Activated CD4-positive, alpha-beta T cell treated with anti-CD3 and anti-CD28 coated beads for 48 hours (primary cell): ENCODE measurements around the gene FALEC.

Experiments
- DNase-seq: peaks from one replicate; pipeline ENCODE4 v3.0.0-alpha.2; 2020

The FALEC gene

DNA sequence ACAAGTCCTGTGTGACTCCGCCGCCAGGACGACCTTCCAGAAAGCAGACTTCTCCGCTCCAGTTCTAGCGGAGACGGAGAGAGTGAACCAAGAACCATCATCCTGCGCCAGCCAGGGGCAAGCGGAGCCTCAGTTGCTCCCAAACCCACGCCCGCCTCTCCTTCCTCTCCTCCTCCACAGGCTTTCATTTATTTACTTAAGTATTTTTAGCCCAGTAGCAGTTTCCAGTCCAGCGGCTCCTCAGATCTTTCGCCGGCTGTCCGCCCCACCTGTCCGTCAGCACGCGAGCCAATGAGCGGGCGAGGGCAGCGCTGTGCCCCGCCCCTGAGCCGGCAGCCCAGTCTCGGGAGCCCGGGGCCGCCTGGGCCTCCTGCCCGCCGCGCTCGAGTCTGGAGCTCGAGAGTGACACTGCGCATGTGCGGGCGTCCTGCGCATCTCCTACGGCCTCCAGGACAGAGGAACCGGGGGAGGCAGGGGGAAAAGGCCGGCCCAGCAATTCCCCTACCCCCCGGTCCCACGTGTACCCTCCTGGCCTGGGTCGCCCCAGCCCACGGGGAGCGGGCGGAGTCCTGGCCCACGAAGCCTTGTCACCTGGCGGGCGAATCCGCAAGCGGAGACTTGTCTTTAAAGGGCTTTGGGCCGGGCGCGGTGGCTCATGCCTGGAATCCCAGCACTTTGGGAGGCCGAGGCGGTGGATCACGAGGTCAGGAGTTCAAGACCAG, at the start of gene FALEC:
FALEC (plus strand) TSS at position 425 of the 722 bp plus-strand sequence.
- peak; percentile 93 for DNase-seq

DNA sequence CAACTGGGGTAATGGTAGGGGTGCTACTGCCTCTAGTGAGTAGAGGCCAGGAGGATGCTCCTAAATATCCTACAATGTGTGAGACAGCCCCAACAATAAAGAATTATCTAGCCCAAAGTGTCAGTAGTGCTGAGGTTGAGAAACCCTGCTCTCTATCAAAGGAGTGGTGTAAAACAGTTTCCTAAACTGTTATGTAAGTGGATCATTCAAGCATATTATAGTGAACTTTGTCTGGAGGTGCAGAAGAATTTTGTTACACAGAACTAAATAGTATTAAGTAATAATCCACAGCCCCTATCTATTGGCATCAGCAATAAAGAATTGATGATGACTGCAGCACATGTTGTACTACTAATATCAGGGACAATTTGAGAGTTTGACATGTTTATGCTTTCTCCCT, 48.6 kb upstream of the FALEC start:
- DNase-seq = no peak

DNA sequence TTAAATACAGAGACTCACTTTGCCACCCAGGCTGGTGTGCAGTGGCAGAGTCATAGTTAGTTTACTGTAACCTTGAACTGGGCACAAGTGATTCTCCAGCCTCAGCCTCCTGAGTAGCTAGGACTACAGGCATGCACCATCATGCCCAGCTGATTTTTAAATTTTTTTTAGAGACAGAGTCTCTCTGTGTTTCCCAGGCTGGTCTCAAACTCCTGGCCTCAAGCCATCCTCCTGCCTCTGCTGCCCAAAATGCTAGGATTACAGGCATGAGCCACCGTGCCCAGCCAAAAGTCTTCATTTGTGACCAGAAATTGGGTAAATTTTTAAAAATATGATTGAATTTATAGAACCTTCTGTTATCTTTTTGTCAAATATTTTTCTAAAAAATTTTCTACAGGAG, 46.3 kb upstream of the FALEC start:
- no peak for DNase-seq

DNA sequence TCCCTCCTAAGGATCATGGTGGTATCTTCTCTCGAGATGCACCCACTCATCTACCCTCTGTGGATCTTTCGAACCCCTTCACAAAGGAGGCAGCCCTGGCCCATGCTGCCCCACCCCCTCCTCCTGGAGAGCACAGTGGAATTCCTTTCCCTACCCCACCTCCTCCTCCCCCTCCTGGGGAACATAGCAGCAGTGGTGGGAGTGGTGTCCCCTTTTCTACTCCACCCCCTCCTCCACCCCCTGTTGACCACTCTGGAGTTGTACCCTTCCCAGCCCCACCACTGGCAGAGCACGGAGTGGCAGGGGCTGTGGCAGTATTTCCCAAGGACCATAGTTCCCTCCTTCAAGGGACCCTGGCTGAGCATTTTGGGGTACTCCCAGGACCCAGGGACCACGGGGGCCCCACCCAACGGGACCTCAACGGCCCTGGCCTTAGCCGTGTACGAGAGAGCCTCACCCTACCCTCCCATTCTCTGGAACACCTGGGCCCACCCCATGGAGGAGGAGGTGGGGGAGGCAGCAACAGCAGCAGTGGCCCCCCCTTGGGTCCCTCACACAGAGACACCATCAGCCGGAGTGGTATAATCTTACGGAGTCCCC, 42.9 kb upstream of the FALEC start:
- no peak for DNase-seq

DNA sequence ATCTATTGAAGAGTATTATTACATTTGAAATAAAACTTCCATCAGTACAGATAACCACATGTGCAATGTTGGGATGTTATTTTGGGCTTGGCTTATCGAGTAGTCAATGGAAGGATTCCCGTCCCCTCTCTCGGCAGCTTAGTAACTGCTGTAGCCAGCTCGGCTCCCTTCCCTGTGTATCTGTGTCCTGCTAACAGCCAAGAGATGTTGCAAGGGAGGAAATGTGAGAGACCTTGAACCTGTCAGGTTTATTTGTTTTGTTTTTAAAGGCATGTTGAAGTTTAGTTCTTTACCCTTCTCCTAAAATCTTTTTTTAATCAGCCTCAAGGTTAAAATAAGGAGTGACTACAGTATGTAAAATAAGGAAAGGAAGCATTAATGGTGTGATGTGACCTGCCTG, 41.9 kb upstream of the FALEC start:
- no peak for DNase-seq

DNA sequence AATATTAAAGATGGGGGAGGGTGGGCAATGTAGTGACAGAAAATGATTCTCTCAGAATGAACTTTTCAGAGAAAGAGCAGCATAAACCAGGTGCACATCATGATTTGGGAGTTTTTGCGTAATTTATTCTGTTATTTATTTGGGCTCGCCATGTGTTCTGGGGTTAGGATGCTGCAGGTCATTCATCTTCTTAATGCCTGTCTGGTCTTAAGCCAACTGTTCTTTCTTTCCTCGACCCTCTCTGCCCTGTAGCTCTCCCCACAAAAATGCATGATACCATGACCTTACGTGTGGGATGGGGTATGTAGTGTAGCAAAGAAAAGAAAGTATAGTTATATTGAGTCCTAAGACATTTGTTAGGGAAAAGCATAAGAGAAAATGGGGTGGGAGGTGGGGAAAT, 40.7 kb upstream of the FALEC start:
- no peak for DNase-seq

DNA sequence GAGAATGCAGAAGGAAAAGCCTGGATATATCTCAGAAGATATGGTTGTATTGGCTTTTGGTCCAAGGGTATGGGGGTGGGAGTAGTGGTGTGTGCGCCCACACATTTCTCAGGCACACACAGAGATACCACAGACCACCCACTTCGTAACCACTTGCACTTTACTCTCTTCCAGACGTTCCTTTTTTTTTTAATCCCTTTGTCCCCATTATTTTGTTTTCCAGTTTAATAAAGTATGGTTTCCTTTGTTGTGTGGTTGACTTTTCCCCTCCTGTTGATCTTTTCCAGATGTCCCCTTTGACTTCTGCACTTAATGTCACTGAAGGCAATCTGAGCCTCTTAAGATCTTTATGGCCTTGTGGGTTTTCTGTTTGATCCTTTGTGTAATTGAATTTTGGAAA, 38.8 kb upstream of the FALEC start:
- no peak for DNase-seq

DNA sequence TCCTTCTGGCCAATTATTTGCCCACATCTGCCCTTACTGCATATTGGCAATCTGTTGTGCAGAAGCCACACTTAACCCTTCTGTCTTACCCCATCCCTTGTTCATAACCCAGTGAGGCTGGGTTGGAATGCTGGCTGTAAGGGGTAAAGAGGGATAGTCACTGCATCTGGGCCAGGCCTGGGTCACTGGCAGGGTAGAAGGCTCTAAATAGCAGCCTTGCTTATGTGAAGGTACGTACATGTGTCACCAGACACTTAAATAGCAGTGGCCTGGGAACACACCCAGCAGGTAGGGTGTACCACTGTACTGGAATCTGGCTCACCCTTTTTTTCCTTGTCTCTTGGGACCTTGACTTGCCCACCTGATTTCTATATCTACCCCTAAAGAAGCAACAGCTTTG, 38.2 kb upstream of the FALEC start:
- no peak for DNase-seq

DNA sequence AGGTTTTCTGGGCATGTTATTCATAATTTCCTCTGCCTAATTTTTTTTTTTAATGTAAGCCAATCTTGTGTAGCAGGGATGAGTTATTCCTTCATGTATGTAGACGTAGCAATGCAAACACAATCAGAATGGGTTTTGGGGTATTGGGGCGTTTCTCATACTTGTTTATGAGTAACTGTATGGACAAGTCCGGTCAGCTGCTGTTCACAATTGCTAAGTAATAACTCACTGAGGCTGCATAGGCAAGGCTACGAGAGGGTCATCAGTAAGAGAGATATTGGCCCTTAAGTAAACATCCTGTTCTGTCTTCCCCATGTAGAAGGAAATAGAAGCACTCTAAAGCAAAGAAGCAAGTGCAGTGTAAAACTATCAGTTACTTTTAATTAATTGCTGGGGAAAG, 37.8 kb upstream of the FALEC start:
- no peak for DNase-seq

DNA sequence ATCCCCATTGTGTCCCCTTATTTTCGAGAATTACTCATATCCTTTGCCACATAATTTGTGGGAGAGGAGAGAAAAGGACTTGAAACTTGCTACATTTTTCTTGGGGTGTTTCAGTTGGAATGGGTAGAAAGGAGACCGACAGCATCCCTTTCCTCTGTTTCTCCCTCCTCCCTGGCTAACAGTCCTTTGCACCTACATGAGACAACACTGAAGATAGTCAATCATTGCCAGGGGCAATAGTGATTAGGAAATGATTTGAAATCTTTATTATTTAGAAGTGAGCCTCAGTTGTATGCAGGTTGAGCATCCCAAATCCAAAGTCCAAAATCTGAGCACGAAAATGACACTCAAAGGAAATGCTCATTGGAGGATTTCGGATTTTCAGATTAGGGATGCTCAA, 36.2 kb upstream of the FALEC start:
- no peak for DNase-seq

DNA sequence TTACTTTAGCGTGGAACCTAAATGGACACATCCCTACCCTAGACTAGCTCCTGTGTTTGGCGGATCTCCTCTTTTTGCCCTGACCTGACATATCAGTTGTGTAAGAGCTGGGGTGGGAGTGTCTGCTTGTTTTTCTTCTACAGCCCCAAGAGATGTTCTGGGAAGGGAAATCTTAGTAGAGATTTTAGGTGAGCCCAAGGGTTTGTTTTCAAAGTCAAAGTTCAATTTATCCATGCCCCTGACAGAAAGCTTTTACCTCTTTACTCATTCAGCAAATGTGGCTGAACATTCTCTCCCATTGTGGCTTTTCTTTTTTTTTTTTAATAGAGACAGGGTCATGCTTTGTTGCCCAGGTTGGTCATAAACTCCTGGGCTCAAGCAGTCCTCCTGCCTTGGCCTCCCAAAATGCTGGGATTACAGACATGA, 35.6 kb upstream of the FALEC start:
- no peak for DNase-seq

DNA sequence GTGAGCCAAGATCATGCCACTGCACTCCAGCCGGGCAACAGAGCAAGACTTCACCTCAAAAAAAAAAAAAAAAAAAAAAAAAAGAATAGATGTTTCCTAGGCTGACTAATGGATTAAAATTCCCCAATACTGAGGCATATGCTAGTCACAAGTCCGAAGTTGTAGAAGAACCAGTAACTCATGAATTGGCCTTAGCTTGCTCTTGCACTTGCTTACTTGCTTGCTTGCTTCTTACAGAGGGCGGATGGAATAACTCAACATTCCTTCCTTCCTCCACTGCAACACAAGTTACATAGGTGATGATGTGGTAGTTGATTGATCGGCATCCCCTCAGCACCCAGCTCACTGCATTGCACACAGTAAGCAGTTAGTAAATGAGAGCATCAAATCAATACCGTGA, 31.1 kb upstream of the FALEC start:
- DNase-seq = no peak

DNA sequence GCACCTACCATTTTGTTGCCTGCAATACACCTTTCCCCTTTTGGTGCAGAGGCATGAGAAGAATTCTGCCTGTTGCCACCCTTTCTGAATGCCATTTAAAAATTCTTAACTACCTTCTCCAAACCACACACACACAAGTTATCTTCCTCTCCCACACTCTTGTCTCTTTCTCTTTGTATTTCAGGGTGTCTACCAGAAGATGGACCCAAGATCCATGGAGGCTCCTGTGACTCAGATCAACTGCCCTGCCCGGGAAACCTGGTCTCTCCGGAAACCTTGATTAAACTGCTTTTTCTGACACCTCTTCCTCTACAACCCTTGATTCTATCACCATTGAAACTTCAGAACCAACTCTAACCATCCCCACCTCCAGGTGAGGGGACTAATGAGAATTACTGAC, 30.7 kb upstream of the FALEC start:
- no peak for DNase-seq

DNA sequence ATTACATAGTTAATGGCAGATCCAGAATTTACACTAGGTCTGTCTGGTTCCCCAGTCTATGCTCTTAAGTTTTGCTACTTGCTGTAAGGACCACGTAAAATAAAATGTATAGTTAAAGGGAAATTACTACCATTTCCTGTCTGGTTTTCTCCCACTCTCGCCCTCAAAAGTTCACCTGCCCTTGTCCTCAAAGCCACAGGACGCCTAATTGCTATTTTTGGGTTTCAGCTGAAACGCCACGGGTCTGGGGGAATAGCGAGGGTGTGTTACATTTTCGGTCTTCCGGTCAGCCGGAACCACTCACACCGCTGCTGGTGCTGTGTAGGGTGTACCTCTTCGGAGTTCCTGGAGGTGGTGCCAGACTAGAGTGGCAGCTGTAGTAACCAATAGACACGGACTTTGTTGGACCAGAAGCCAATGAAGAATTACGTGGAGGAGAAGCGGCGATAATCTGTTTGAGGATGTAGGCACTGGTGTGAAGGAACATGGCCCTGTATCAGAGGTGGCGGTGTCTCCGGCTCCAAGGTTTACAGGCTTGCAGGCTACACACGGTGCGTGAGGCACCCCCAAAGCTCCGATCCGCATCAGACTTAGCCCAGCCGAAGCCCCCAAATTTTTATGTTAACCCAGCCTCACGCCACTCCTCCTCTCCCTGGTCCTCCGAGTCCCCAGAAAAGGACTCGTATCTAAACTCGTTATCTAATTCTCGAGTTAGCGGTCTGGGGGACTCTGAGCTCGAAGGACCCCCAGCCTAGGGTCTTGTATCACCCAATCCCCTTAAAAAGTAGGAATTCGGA, 28.4 kb upstream of the FALEC start, which contains the start of gene TARS2:
TARS2 (plus strand) TSS at position 454 of the 797 bp plus-strand sequence; CDS start at position 486, 32 bp downstream.
- peak; percentile 97 for DNase-seq

DNA sequence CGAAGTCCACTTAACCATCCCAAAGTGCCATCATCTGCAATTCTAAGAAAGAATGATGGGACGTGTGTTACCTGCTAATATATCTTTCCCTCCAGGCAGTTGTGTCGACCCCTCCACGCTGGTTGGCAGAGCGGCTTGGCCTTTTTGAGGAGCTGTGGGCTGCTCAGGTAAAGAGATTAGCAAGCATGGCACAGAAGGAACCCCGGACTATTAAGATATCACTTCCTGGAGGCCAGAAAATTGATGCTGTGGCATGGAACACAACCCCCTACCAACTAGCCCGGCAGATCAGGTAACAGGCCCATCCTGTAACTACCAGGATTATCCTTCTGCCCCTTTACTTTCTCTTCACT, 27.8 kb upstream of the FALEC start:
- DNase-seq = no peak

DNA sequence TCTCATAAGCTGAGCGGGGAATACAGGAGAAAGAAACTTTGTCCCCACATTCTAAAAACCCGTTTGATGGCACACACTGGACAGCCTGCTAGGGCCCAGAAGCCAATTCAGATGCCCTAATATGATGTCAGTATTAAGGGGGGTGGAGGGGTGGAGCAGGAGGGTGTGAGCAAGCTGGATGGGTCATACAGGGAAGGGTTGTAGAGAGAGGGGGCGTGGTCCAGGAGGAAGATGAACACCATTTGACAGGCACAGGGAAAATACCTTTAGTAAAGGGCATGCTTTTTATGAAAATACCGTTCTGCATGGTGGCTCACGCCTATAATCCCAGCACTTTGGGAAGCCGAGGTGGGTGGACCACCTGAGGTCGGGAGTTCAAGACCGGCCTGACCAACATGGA, 22.4 kb upstream of the FALEC start:
- DNase-seq = no peak

DNA sequence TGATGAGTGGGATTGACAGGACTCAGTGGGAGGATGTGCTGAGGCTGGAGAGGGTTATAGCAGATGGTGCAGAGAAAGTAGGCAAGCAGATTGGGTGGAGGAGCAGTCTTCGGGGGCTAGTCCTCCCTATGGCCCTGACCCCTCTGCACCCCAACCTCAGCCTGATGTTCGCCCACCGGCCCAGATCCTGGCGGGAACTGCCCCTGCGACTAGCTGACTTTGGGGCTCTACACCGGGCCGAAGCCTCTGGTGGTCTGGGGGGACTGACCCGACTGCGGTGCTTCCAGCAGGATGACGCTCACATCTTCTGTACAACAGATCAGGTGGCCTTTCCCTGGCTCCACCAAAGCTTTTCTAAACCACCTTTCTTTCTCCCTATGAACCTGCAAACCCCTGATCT, 17.2 kb upstream of the FALEC start:
- no peak for DNase-seq

DNA sequence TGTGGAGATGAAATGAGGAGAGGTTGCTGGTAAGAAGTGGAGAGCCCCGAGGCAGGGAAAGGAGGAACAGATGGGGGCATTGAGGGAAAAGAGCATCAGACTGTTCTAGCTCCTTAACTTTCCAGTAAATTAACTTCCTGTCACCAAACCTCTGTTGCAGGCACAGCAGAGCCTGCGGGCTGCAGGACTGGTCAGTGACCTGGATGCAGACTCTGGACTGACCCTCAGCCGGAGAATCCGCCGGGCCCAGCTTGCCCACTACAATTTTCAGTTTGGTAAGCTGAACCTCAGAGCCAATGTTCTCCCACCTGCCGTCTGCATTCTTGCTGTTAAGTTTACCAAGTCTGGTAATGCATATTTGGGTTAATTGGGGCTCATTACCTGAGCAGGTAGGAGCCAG, 10.1 kb upstream of the FALEC start:
- DNase-seq = no peak

DNA sequence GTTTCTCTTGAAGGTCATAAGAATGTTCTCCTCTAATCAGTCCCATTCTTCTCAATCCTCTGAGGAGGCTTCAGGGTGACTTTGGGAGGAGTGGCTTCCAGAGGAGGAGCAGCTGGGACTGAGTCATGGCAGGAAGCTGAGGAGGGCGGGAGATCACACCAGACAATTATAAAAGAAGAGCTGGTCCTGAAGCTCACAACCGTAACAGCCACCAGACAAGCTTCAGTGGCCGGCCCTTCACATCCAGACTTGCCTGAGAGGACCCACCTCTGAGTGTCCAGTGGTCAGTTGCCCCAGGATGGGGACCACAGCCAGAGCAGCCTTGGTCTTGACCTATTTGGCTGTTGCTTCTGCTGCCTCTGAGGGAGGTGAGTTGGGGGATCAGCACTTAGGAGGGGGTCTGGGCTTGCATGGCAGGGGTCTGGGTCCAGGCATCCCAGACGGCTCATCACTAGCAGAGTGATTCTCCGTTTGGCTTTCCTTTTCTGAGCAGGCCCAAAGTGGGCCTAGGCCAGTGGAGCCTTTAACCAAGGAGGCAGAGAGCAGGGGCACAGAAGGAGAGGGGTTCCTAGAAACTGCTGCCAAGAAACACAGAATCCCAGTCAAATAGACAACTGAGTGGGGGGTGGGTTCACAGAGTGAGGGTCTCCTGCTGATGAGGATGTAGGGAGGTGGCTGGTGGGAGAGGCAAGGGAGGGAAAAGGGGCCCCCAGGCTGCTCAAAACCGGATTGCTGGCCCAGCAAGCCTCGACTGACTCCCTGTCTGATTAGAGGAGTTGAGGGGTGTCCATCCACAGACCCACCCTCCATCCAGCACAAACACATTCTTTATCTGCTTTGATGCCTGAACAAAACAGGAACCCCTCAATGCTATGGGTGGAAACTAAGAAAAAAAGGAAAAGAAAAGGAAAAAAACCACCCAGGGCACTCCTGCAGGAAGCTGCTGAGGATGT, 7.4 kb upstream of the FALEC start, which contains the start of gene ECM1:
ECM1 (plus strand) TSS at position 198 of the 953 bp plus-strand sequence; CDS start at position 299, 101 bp downstream.
- no peak for DNase-seq

DNA sequence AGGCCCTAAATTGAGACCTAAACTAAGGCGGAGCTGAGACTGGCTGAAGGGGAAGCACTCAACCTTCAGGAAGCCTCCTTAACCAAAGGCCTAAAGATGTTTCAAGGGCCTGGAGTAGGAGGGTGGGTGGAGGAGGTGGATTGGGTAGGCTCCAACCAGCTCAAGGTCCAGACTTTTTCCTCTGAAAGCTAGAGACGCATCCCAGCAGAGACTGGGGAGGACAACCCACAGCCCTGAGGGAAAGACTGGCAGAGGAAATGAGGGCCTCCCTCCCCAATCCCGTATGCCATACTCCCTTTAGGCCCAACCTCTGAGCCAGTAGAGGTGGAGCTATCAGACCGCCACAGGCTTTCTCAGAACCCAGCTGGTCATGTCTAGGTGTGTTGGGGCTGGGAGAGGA, 6.6 kb upstream of the FALEC start:
- no peak for DNase-seq

DNA sequence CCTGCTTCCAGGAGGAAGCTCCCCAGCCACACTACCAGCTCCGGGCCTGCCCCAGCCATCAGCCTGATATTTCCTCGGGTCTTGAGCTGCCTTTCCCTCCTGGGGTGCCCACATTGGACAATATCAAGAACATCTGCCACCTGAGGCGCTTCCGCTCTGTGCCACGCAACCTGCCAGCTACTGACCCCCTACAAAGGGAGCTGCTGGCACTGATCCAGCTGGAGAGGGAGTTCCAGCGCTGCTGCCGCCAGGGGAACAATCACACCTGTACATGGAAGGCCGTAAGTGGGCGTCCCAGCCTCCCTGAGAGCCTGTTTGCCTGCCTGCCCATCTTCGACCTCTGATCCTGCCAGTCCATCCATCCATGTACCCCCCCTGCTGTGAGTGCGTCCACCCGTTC, 4.0 kb upstream of the FALEC start:
- no peak for DNase-seq

DNA sequence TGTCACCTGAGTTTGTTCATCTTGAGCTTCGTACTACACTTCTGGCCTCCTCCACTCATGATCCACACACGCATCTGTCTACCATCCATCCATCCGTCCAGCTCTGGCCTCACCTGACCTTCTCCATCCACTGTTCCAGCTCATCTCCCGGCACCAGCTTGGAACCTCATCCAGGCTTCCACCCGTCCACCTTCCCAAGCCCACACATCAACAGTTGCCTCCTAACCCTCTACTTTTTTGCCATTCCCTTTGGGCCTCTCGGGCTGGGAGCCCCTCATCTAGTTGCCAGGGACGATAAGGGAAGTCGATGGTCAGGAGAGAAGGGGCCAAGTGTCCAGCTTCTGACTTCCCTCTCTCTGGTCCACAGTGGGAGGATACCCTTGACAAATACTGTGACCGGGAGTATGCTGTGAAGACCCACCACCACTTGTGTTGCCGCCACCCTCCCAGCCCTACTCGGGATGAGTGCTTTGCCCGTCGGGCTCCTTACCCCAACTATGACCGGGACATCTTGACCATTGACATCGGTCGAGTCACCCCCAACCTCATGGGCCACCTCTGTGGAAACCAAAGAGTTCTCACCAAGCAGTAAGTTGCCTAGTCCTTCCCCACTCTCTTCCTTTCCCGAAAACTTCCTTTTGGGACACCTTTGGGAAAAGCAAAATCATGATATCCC, 3.4 kb upstream of the FALEC start:
- DNase-seq = no peak
